Astrocyte of the cerebellum (primary cell): ENCODE data around the gene PLEKHA3.

Experiments used
- DNase-seq: peaks from one replicate; pipeline ENCODE4 v3.0.0-alpha.2; 2011; ENCODE audit warnings: low read depth
- H3K4me3 ChIP-seq: 2 replicates; pipeline ENCODE4 v1.5.1; 2011; ENCODE audit warnings: mild to moderate bottlenecking, low read depth, low read length, moderate library complexity
- CTCF ChIP-seq: IDR thresholded peaks from 2 replicates; pipeline ENCODE4 v1.5.1; 2012; ENCODE audit warnings: low read length, low read depth, moderate library complexity, mild to moderate bottlenecking; ENCODE audit errors: missing control alignments
- in situ Hi-C: cut with HindIII; loops from 2 replicates; pipeline ENCODE4 v1.10.0; 2017; ENCODE audit warnings: low sequenced_read_pairs

PLEKHA3 gene

DNA sequence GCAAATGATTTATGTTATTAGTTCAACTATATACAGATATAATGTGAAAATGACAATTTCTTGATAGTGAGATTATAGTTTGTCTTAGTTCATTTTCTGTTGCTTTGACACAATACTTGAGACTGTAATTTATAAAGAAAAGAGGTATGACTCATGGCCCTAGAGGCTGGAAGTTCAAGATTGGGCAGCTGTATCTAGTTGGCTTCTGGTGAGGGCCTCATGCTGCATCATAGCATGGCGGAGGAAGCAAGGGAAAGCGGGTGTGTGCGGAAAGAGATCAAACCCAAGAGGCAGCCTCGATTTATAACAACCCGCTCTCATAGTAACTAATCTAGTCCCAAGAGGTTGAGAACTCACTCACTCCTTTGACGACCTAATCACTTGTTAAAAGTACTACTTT, 11.4 kb downstream of the PLEKHA3 start:
- TF ChIP-seq CTCF, result no peak
- DNase-seq, result no peak
- in situ Hi-C loops, result no loop called here
- H3K4me3 ChIP-seq, result no peak overlapping the region

- no peak for DNase-seq
- in situ Hi-C loops, result no loop called here
- no peak for TF ChIP-seq CTCF
Observed at GRCh38 chr2:178496049-178496448, 15.8 kb downstream of the PLEKHA3 start.

GRCh38 chr2:178498137-178498536, 17.9 kb downstream of the PLEKHA3 start:
- H3K4me3 ChIP-seq, result no peak overlapping the region
- DNase-seq, result no peak
- no peak for TF ChIP-seq CTCF
- in situ Hi-C loops, result no loop called here

More at GRCh38 chr2:178496049-178496448, 15.8 kb downstream of the PLEKHA3 start:
- no peak overlapping the region for H3K4me3 ChIP-seq

- in situ Hi-C loops, result loop anchor here (10.0 kb wide), 1 partner anchor 55 kb away; no protein-coding TSS in a partner anchor
Observed at GRCh38 chr2:178499640-178500039, 19.4 kb downstream of the PLEKHA3 start.

DNA sequence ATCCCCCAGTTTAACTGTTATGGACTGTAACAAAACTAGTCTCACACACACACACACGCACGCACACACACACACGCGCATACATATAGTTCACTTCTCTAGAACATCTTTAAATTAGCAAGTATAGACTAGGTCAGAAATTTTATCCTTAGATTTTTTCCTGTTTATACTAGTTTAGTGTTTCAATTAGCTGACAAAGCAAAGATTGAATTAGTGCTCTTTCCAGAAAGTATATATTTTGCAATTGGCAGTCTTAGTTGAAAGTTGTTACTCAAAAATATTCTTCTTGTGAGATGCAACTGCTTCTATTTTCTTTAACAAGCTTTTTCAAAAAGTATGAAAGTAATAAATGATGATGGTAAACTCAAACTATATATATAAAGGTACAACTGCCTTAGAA, 22.5 kb downstream of the PLEKHA3 start:
- H3K4me3 ChIP-seq, result no peak overlapping the region
- no peak for DNase-seq
- TF ChIP-seq CTCF, result no peak
- in situ Hi-C loops, result loop anchor here (10.0 kb wide), 1 partner anchor 58 kb away; no protein-coding TSS in a partner anchor

More at GRCh38 chr2:178499640-178500039, 19.4 kb downstream of the PLEKHA3 start:
- no peak for DNase-seq
- no peak for TF ChIP-seq CTCF
- no peak overlapping the region for H3K4me3 ChIP-seq

- no peak for TF ChIP-seq CTCF
- in situ Hi-C loops, result loop anchor here (10.0 kb wide), 1 partner anchor 61 kb away; no protein-coding TSS in a partner anchor
- no peak for DNase-seq
- H3K4me3 ChIP-seq, result no peak overlapping the region
Observed at GRCh38 chr2:178506101-178506500, 25.8 kb downstream of the PLEKHA3 start.
